Measurements from ENCODE around the gene SPATA9. TPM values are rescaled to one million over a fixed set of nuclear protein-coding genes. Genes with fewer than 3 reads are reported as not detected.

The SPATA9 gene
- total RNA-seq, 1 experiment from 2014 or later: not detected

GRCh38 chr5:95667678-95668077 is 15.1 kb downstream of the SPATA9 start:
- DNase-seq: no peak
- H3K36me3 Mint-ChIP-seq (ENCODE audit: insufficient read depth in 1 of 3, low read depth in 3 of 3): no peaks in the 10 kb centered on the region

More at GRCh38 chr5:95667678-95668077, 15.1 kb downstream of the SPATA9 start:
- H3K4me1 ChIP-seq (ENCODE audit: insufficient read depth, low read length): no peaks in the 10 kb centered on the region
- no peak overlapping the region for H3K56ac ChIP-seq (ENCODE audit: insufficient read length, low read depth, low read length)
- TF ChIP-seq, protein P1, sequence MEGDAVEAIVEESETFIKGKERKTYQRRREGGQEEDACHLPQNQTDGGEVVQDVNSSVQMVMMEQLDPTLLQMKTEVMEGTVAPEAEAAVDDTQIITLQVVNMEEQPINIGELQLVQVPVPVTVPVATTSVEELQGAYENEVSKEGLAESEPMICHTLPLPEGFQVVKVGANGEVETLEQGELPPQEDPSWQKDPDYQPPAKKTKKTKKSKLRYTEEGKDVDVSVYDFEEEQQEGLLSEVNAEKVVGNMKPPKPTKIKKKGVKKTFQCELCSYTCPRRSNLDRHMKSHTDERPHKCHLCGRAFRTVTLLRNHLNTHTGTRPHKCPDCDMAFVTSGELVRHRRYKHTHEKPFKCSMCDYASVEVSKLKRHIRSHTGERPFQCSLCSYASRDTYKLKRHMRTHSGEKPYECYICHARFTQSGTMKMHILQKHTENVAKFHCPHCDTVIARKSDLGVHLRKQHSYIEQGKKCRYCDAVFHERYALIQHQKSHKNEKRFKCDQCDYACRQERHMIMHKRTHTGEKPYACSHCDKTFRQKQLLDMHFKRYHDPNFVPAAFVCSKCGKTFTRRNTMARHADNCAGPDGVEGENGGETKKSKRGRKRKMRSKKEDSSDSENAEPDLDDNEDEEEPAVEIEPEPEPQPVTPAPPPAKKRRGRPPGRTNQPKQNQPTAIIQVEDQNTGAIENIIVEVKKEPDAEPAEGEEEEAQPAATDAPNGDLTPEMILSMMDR (conservative IDR thresholded peaks at IDR 0.05): no peak
- no peaks in the 10 kb centered on the region for H3K79me2 ChIP-seq (ENCODE audit: insufficient read depth, low read length)
- H2BK20ac ChIP-seq (ENCODE audit: low read depth, low read length, poor library complexity, severe bottlenecking): no peak overlapping the region
- no peak overlapping the region for H2AK5ac ChIP-seq (ENCODE audit: insufficient read length, low read length)
- H3K23ac ChIP-seq (ENCODE audit: insufficient read length, low read depth, low read length): no peak overlapping the region
- H3T11ph ChIP-seq (ENCODE audit: low read length): no peak overlapping the region
- no peaks in the 10 kb centered on the region for H3K23me2 ChIP-seq (ENCODE audit: insufficient read length, low read depth, low read length, poor library complexity, severe bottlenecking)
- no peak overlapping the region for H2BK5ac ChIP-seq (ENCODE audit: insufficient read length, low read length)
- H4K91ac ChIP-seq (ENCODE audit: insufficient read length, low read depth, low read length): no peak overlapping the region
- no peak overlapping the region for H2BK15ac ChIP-seq (ENCODE audit: low read depth, low read length)
- Mint-ChIP-seq H3K4me1 (peaks cover 3% of the 10 kb centered on the region in 2 experiments; a peak in 1 of 4 replicates), H3K4me3 (no peak overlapping the region), H3K27me3 (ENCODE audit: low read depth) (peaks cover 4% of the 10 kb centered on the region; the same call in 1 of the 2 replicates), H3K27ac (peak overlapping the region in 1 of 3 experiments; percentile 70; a peak in 1 of 7 replicates), H3K9me3 (no peaks in the 10 kb centered on the region)
- no peaks in the 10 kb centered on the region for H4K20me1 ChIP-seq (ENCODE audit: control insufficient read depth, insufficient read depth, insufficient read length)
- H3K4ac ChIP-seq (ENCODE audit: low read depth, low read length): no peak overlapping the region
- no peak overlapping the region for H3K14ac ChIP-seq (ENCODE audit: insufficient read depth, low read length)
- no peak overlapping the region for H3K9ac ChIP-seq (ENCODE audit: extremely low read depth, insufficient read length, low read length)
- H3K27ac ChIP-seq (ENCODE audit: insufficient read length, low read depth, low read length): no peak overlapping the region
- no peak overlapping the region for H3K4me2 ChIP-seq (ENCODE audit: insufficient read depth, insufficient read length, low read length)
- no peak overlapping the region for H2BK120ac ChIP-seq (ENCODE audit: low read depth, low read length, poor library complexity, severe bottlenecking)
- no peaks in the 10 kb centered on the region for H3K27me3 ChIP-seq (ENCODE audit: insufficient read depth, low read length)
- no peak overlapping the region for H2BK12ac ChIP-seq (ENCODE audit: insufficient read length, low read depth, low read length)
- no peaks in the 10 kb centered on the region for H3K9me3 ChIP-seq (ENCODE audit: control insufficient read depth, low read depth, low read length)
- no peak overlapping the region for H3K18ac ChIP-seq (ENCODE audit: insufficient read length, low read depth, low read length)
- no peak overlapping the region for H4K5ac ChIP-seq (ENCODE audit: insufficient read length, low read depth, low read length)
- H2AFZ ChIP-seq (ENCODE audit: low read length): no peak overlapping the region
- H3K79me1 ChIP-seq (ENCODE audit: insufficient read depth, low read depth, low read length, poor library complexity, severe bottlenecking): no peaks in the 10 kb centered on the region
- no peak overlapping the region for H4K8ac ChIP-seq (replicated peaks; ENCODE audit: insufficient read length, low read depth, low read length)

Measured in H9 (cell line).